Activated naive CD4-positive, alpha-beta T cell treated with anti-CD3 and anti-CD28 coated beads for 36 hours (primary cell): ENCODE data around the gene PTPRN2. TPM values are rescaled to one million over a fixed set of nuclear protein-coding genes. Genes with fewer than 3 reads are reported as not detected.
"Not testable (repeated sequence)": the region's sequence is repeated elsewhere in the genome, so short reads cannot be mapped to it uniquely, and the experiment has no call there.

ENCODE experiments used
- CTCF ChIA-PET: fragments of 350-600 bp; sonication (Branson Sonifier 250); formaldehyde crosslinking; loops from one replicate; lab custom pipeline; 2021; ENCODE audit warnings: antibody characterized with exemption; lab: Charles Lee
- DNase-seq: peaks from one replicate; pipeline ENCODE4 v3.0.0-alpha.2; 2020
- H3K27ac Mint-ChIP-seq: one replicate; pipeline ENCODE4 v1.8.0; 2021; ENCODE audit warnings: mild to moderate bottlenecking, mixed read lengths
- H3K27me3 Mint-ChIP-seq: one replicate; pipeline ENCODE4 v1.8.0; 2021; ENCODE audit warnings: low read depth, mixed read lengths
- H3K36me3 Mint-ChIP-seq: one replicate; pipeline ENCODE4 v1.8.0; 2021; ENCODE audit warnings: low read depth, mixed read lengths
- H3K4me1 Mint-ChIP-seq: one replicate; pipeline ENCODE4 v1.8.0; 2021; ENCODE audit warnings: low read depth, mixed read lengths
- H3K4me3 Mint-ChIP-seq: one replicate; pipeline ENCODE4 v1.8.0; 2021; ENCODE audit warnings: mild to moderate bottlenecking, moderate library complexity, mixed read lengths
- H3K9me3 Mint-ChIP-seq: one replicate; pipeline ENCODE4 v1.8.0; 2021; ENCODE audit warnings: mixed read lengths
- intact Hi-C: fragments of 100-400 bp; cut with micrococcal nuclease; formaldehyde crosslinking; loops from one replicate; pipeline ENCODE4 v1.15.1; 2023
- total RNA-seq, 2 experiments: library from RNA; stranded (reverse); gene quantifications; one replicate each; pipeline ENCODE4 v1.2.3, GENCODE V29; 2021

The PTPRN2 gene
- total RNA-seq, 2 experiments from 2014 or later, result 0.54 to 0.62 TPM

- no peak overlapping the region for H3K27ac Mint-ChIP-seq
- no peaks in the 10 kb centered on the region for H3K9me3 Mint-ChIP-seq
- H3K4me1 Mint-ChIP-seq, result peaks cover 13% of the 10 kb centered on the region
- intact Hi-C loops, result no loop called here
- no peak for DNase-seq
- CTCF ChIA-PET, result no interaction called here
- H3K27me3 Mint-ChIP-seq, result peaks cover 4% of the 10 kb centered on the region
- no peaks in the 10 kb centered on the region for H3K36me3 Mint-ChIP-seq
- H3K4me3 Mint-ChIP-seq, result no peak overlapping the region
Observed at GRCh38 chr7:157926521-157927150, 661.0 kb downstream of the PTPRN2 start.

- intact Hi-C loops, result no loop called here
- CTCF ChIA-PET, result no interaction called here
- no peak overlapping the region for H3K4me3 Mint-ChIP-seq
- H3K36me3 Mint-ChIP-seq, result no peaks in the 10 kb centered on the region
- H3K27me3 Mint-ChIP-seq, result peaks cover 4% of the 10 kb centered on the region
- no peaks in the 10 kb centered on the region for H3K9me3 Mint-ChIP-seq
- H3K4me1 Mint-ChIP-seq, result peaks cover 13% of the 10 kb centered on the region
- DNase-seq, result no peak
- no peak overlapping the region for H3K27ac Mint-ChIP-seq
Observed at GRCh38 chr7:157926107-157926506, 661.5 kb downstream of the PTPRN2 start.

GRCh38 chr7:157925383-157925875, 662.2 kb downstream of the PTPRN2 start:
- H3K36me3 Mint-ChIP-seq, result no peaks in the 10 kb centered on the region
- no peak overlapping the region for H3K4me3 Mint-ChIP-seq
- peaks cover 4% of the 10 kb centered on the region for H3K27me3 Mint-ChIP-seq
- no peak for DNase-seq
- intact Hi-C loops, result no loop called here
- CTCF ChIA-PET, result interaction anchor here (0.5 kb wide), 1 partner anchor 61 kb away, joined by 3 read pairs; no protein-coding TSS in a partner anchor
- peaks cover 13% of the 10 kb centered on the region for H3K4me1 Mint-ChIP-seq
- no peaks in the 10 kb centered on the region for H3K9me3 Mint-ChIP-seq
- H3K27ac Mint-ChIP-seq, result no peak overlapping the region

- peaks cover 13% of the 10 kb centered on the region for H3K4me1 Mint-ChIP-seq
- no peaks in the 10 kb centered on the region for H3K9me3 Mint-ChIP-seq
Observed at GRCh38 chr7:157923903-157924630, 663.6 kb downstream of the PTPRN2 start.

GRCh38 chr7:157922576-157922975, 665.0 kb downstream of the PTPRN2 start:
- H3K9me3 Mint-ChIP-seq, result no peaks in the 10 kb centered on the region
- H3K4me3 Mint-ChIP-seq, result no peak overlapping the region
- CTCF ChIA-PET, result no interaction called here
- H3K27ac Mint-ChIP-seq, result no peak overlapping the region
- no peak for DNase-seq
- H3K27me3 Mint-ChIP-seq, result no peaks in the 10 kb centered on the region
- no peaks in the 10 kb centered on the region for H3K36me3 Mint-ChIP-seq
- intact Hi-C loops, result no loop called here
- peaks cover 11% of the 10 kb centered on the region for H3K4me1 Mint-ChIP-seq

More at GRCh38 chr7:157923903-157924630, 663.6 kb downstream of the PTPRN2 start:
- intact Hi-C loops, result no loop called here
- H3K27me3 Mint-ChIP-seq, result peaks cover 4% of the 10 kb centered on the region
- CTCF ChIA-PET, result interaction anchor here (0.6 kb wide), 2 partner anchors 331 to 421 kb away, joined by 3 read pairs; no protein-coding TSS in a partner anchor
- no peak overlapping the region for H3K4me3 Mint-ChIP-seq
- DNase-seq, result no peak
- no peaks in the 10 kb centered on the region for H3K36me3 Mint-ChIP-seq
- no peak overlapping the region for H3K27ac Mint-ChIP-seq

- peaks cover 4% of the 10 kb centered on the region for H3K27me3 Mint-ChIP-seq
- no peak overlapping the region for H3K27ac Mint-ChIP-seq
- no peak for DNase-seq
- no peak overlapping the region for H3K4me3 Mint-ChIP-seq
- H3K4me1 Mint-ChIP-seq, result no peaks in the 10 kb centered on the region
- CTCF ChIA-PET, result no interaction called here
- peaks cover 5% of the 10 kb centered on the region for H3K9me3 Mint-ChIP-seq
- intact Hi-C loops, result no loop called here
- no peaks in the 10 kb centered on the region for H3K36me3 Mint-ChIP-seq
Observed at GRCh38 chr7:157918326-157919080, 669.1 kb downstream of the PTPRN2 start.

GRCh38 chr7:157916946-157917640, 670.5 kb downstream of the PTPRN2 start:
- H3K27ac Mint-ChIP-seq, result no peak overlapping the region
- H3K9me3 Mint-ChIP-seq, result peaks cover 8% of the 10 kb centered on the region
- H3K4me1 Mint-ChIP-seq, result no peaks in the 10 kb centered on the region
- DNase-seq, result no peak
- no peak overlapping the region for H3K4me3 Mint-ChIP-seq
- peaks cover 4% of the 10 kb centered on the region for H3K27me3 Mint-ChIP-seq
- intact Hi-C loops, result no loop called here
- no peaks in the 10 kb centered on the region for H3K36me3 Mint-ChIP-seq
- CTCF ChIA-PET, result no interaction called here

GRCh38 chr7:157910446-157910845, 677.2 kb downstream of the PTPRN2 start:
- Mint-ChIP-seq H3K27me3 (no peaks in the 10 kb centered on the region), H3K4me3 (no peak overlapping the region), H3K27ac (no peak overlapping the region), H3K36me3 (no peaks in the 10 kb centered on the region), H3K4me1 (no peaks in the 10 kb centered on the region), H3K9me3 (peaks cover 16% of the 10 kb centered on the region)
- intact Hi-C loops, result no loop called here
- CTCF ChIA-PET, result no interaction called here
- DNase-seq, result no peak

- intact Hi-C loops, H3K4me3 Mint-ChIP-seq, H3K27ac Mint-ChIP-seq, H3K27me3 Mint-ChIP-seq, H3K4me1 Mint-ChIP-seq, H3K36me3 Mint-ChIP-seq, DNase-seq, CTCF ChIA-PET: not testable (repeated sequence)
- H3K9me3 Mint-ChIP-seq, result peaks cover 14% of the 10 kb centered on the region
Observed at GRCh38 chr7:157910045-157910444, 677.6 kb downstream of the PTPRN2 start.

- Mint-ChIP-seq H3K27me3 (no peaks in the 10 kb centered on the region), H3K4me3 (no peak overlapping the region), H3K27ac (no peak overlapping the region), H3K9me3 (peaks cover 11% of the 10 kb centered on the region), H3K36me3 (no peaks in the 10 kb centered on the region), H3K4me1 (peaks cover 4% of the 10 kb centered on the region)
- CTCF ChIA-PET, result interaction anchor here (0.7 kb wide), 1 partner anchor 477 kb away, joined by 3 read pairs; no protein-coding TSS in a partner anchor
- intact Hi-C loops, result no loop called here
- no peak for DNase-seq
Observed at GRCh38 chr7:157909370-157909769, 678.3 kb downstream of the PTPRN2 start.

- H3K27ac Mint-ChIP-seq, result no peak overlapping the region
- CTCF ChIA-PET, result no interaction called here
Observed at GRCh38 chr7:157908006-157908782, 679.4 kb downstream of the PTPRN2 start.

More at GRCh38 chr7:157908006-157908782, 679.4 kb downstream of the PTPRN2 start:
- no peaks in the 10 kb centered on the region for H3K36me3 Mint-ChIP-seq
- H3K4me3 Mint-ChIP-seq, result no peak overlapping the region
- intact Hi-C loops, result no loop called here
- no peaks in the 10 kb centered on the region for H3K27me3 Mint-ChIP-seq
- H3K4me1 Mint-ChIP-seq, result peaks cover 4% of the 10 kb centered on the region
- H3K9me3 Mint-ChIP-seq, result peaks cover 11% of the 10 kb centered on the region
- DNase-seq, result no peak
